CD8-positive, alpha-beta memory T cell (primary cell): ENCODE results near the gene PREX1. TPM values are rescaled to one million over a fixed set of nuclear protein-coding genes. Genes with fewer than 3 reads are reported as not detected.

Experiments used
- CTCF ChIA-PET: fragments of 350-600 bp; sonication (Branson Sonifier 250); formaldehyde crosslinking; loops from one replicate; lab custom pipeline; 2021; ENCODE audit warnings: antibody characterized with exemption; lab: Charles Lee
- POLR2A ChIA-PET: fragments of 350-600 bp; sonication (Branson Sonifier 250); formaldehyde crosslinking; loops from one replicate; lab custom pipeline; 2021; ENCODE audit warnings: antibody characterized with exemption; lab: Charles Lee
- DNase-seq, 5 donors: peaks; one replicate each; pipeline versions ENCODE4 v3.0.0 to v3.0.0-alpha.2; 2020 to 2022; ENCODE audit warnings: mixed read lengths in 1 of 5
- H3K27ac ChIP-seq: one replicate; pipeline ENCODE4 v1.7.0; 2013; ENCODE audit warnings: low read depth, mild to moderate bottlenecking, low read length, moderate library complexity
- H3K27me3 ChIP-seq: 2 replicates; pipeline ENCODE4 v1.7.0; 2013; ENCODE audit warnings: low read length, mild to moderate bottlenecking; ENCODE audit not compliant: insufficient read depth, poor library complexity, severe bottlenecking
- H3K36me3 ChIP-seq: 2 replicates; pipeline ENCODE4 v1.7.0; 2013; ENCODE audit warnings: mild to moderate bottlenecking, low read length, moderate library complexity; ENCODE audit not compliant: insufficient read depth
- H3K4me1 ChIP-seq: 2 replicates; pipeline ENCODE4 v1.7.0; 2013; ENCODE audit warnings: mild to moderate bottlenecking, low read length, moderate library complexity; ENCODE audit not compliant: insufficient read depth
- H3K4me3 ChIP-seq: 2 replicates; pipeline ENCODE4 v1.7.0; 2013; ENCODE audit warnings: mild to moderate bottlenecking, low read length
- H3K9me3 ChIP-seq: 2 replicates; pipeline ENCODE4 v1.7.0; 2013; ENCODE audit warnings: mild to moderate bottlenecking, low read length
- H3K27ac Mint-ChIP-seq, 8 donors: one replicate each; pipeline ENCODE4 v1.8.0; 2020 to 2021; ENCODE audit warnings: mixed read lengths in 8 of 8, mild to moderate bottlenecking in 6 of 8, inconsistent platforms in 3 of 8, moderate library complexity in 3 of 8
- H3K27me3 Mint-ChIP-seq, 2 donors: one replicate each; pipeline ENCODE4 v1.8.0; 2020 to 2021; ENCODE audit warnings: mixed read lengths in 2 of 2, mild to moderate bottlenecking in 1 of 2, moderate library complexity in 1 of 2
- H3K36me3 Mint-ChIP-seq, 3 donors: one replicate each; pipeline ENCODE4 v1.8.0; 2020 to 2021; ENCODE audit warnings: mixed read lengths in 3 of 3, inconsistent platforms in 1 of 3, mild to moderate bottlenecking in 1 of 3
- H3K4me1 Mint-ChIP-seq, 3 donors: one replicate each; pipeline ENCODE4 v1.8.0; 2020 to 2021; ENCODE audit warnings: mixed read lengths in 3 of 3, inconsistent platforms in 1 of 3, mild to moderate bottlenecking in 1 of 3
- H3K4me3 Mint-ChIP-seq, 7 donors: one replicate each; pipeline ENCODE4 v1.8.0; 2020 to 2021; ENCODE audit warnings: mixed read lengths in 7 of 7, mild to moderate bottlenecking in 6 of 7, moderate library complexity in 4 of 7, inconsistent platforms in 2 of 7
- H3K9me3 Mint-ChIP-seq, 5 donors: one replicate each; pipeline ENCODE4 v1.8.0; 2020 to 2022; ENCODE audit warnings: mixed read lengths in 5 of 5, mild to moderate bottlenecking in 3 of 5, moderate library complexity in 2 of 5, inconsistent platforms in 1 of 5
- polyA plus RNA-seq: library from polyadenylated mRNA; unstranded; fragments of 300-500 nt; fragmentation: Illumina TruSeq; gene quantifications from one replicate; pipeline ENCODE4 v1.2.3, GENCODE V29; 2021
- total RNA-seq, 2 experiments: library from RNA; stranded (reverse); gene quantifications; one replicate each; pipeline ENCODE4 v1.2.3, GENCODE V29; 2021

The PREX1 gene
- total and polyA plus RNA-seq, 3 experiments from 2014 or later, result 89.5 to 90.5 (median 90.0) TPM

- POLR2A ChIA-PET, result no interaction called here
- H3K27me3 Mint-ChIP-seq, result no peaks in the 10 kb centered on the region
These were observed 179.9 kb downstream of the PREX1 start for GRCh38 chr20:48647858-48648257.

GRCh38 chr20:48645666-48646065, 182.1 kb downstream of the PREX1 start:
- Mint-ChIP-seq H3K4me1 (peaks cover 0 to 5% (median 2%) of the 10 kb centered on the region in 3 donors), H3K4me3 (peak overlapping the region in 1 of 7 donors; percentile 66), H3K9me3 (no peaks in the 10 kb centered on the region), H3K27me3 (no peaks in the 10 kb centered on the region), H3K27ac (peak overlapping the region in 2 of 8 donors; percentile 57 to 72), H3K36me3 (peaks cover 8 to 90% (median 10%) of the 10 kb centered on the region in 3 donors)
- Histone ChIP-seq H3K27ac (no peak overlapping the region), H3K36me3 (peaks cover 30% of the 10 kb centered on the region), H3K9me3 (no peaks in the 10 kb centered on the region), H3K4me1 (no peaks in the 10 kb centered on the region), H3K27me3 (no peaks in the 10 kb centered on the region), H3K4me3 (no peak overlapping the region)
- POLR2A ChIA-PET, result no interaction called here
- no peak for DNase-seq
- CTCF ChIA-PET, result no interaction called here

More at GRCh38 chr20:48647858-48648257, 179.9 kb downstream of the PREX1 start:
- peak overlapping the region in 3 of 8 donors; percentile 38 to 94 (median 66) for H3K27ac Mint-ChIP-seq
- no peak overlapping the region for H3K4me3 ChIP-seq
- peaks cover 40% of the 10 kb centered on the region for H3K36me3 ChIP-seq
- peak overlapping the region in 1 of 7 donors; percentile 27 for H3K4me3 Mint-ChIP-seq
- no peak for DNase-seq
- H3K4me1 Mint-ChIP-seq, result peaks cover 0 to 5% (median 2%) of the 10 kb centered on the region in 3 donors
- no peaks in the 10 kb centered on the region for H3K9me3 ChIP-seq
- CTCF ChIA-PET, result no interaction called here
- peaks cover 8 to 92% (median 14%) of the 10 kb centered on the region in 3 donors for H3K36me3 Mint-ChIP-seq
- no peak overlapping the region for H3K27ac ChIP-seq
- no peaks in the 10 kb centered on the region for H3K27me3 ChIP-seq
- no peaks in the 10 kb centered on the region for H3K4me1 ChIP-seq
- no peaks in the 10 kb centered on the region for H3K9me3 Mint-ChIP-seq

- no peak for DNase-seq
- no peaks in the 10 kb centered on the region for H3K27me3 ChIP-seq
- H3K9me3 ChIP-seq, result no peaks in the 10 kb centered on the region
- POLR2A ChIA-PET, result no interaction called here
- H3K4me3 ChIP-seq, result no peak overlapping the region
- Mint-ChIP-seq H3K9me3 (no peaks in the 10 kb centered on the region), H3K4me1 (peaks cover 3 to 5% (median 5%) of the 10 kb centered on the region in 3 donors), H3K27me3 (peaks cover 0 to 4% of the 10 kb centered on the region in 2 donors), H3K4me3 (no peak overlapping the region), H3K27ac (peak overlapping the region in 2 of 8 donors; percentile 17 to 63), H3K36me3 (peaks cover 13 to 91% (median 18%) of the 10 kb centered on the region in 3 donors)
- no peaks in the 10 kb centered on the region for H3K4me1 ChIP-seq
- H3K27ac ChIP-seq, result no peak overlapping the region
- CTCF ChIA-PET, result interaction anchor here (1.3 kb wide), 1 partner anchor 261 kb away, joined by 3 read pairs; no protein-coding TSS in a partner anchor
- H3K36me3 ChIP-seq, result peaks cover 29% of the 10 kb centered on the region
These were observed 183.4 kb downstream of the PREX1 start for GRCh38 chr20:48644286-48644828.

GRCh38 chr20:48642105-48642880, 185.5 kb downstream of the PREX1 start:
- no peak for DNase-seq
- no peaks in the 10 kb centered on the region for H3K4me1 ChIP-seq
- Mint-ChIP-seq H3K4me3 (no peak overlapping the region), H3K4me1 (peaks cover 3 to 5% (median 4%) of the 10 kb centered on the region in 3 donors), H3K27ac (peak overlapping the region in 2 of 8 donors; percentile 36 to 64), H3K27me3 (peaks cover 0 to 7% of the 10 kb centered on the region in 2 donors), H3K9me3 (no peaks in the 10 kb centered on the region), H3K36me3 (peaks cover 9 to 87% (median 24%) of the 10 kb centered on the region in 3 donors)
- no peak overlapping the region for H3K4me3 ChIP-seq
- H3K27ac ChIP-seq, result no peak overlapping the region
- no peaks in the 10 kb centered on the region for H3K27me3 ChIP-seq
- ChIA-PET POLR2A (interaction anchor here (0.7 kb wide), 1 partner anchor 373 kb away, joined by 3 read pairs; no protein-coding TSS in a partner anchor), CTCF (interaction anchor here (0.7 to 1.8 kb wide), 5 partner anchors 15 to 263 kb away, joined by 3 to 5 read pairs (median 3); no protein-coding TSS in a partner anchor)
- peaks cover 47% of the 10 kb centered on the region for H3K36me3 ChIP-seq
- no peaks in the 10 kb centered on the region for H3K9me3 ChIP-seq

- DNase-seq, result no peak
- Mint-ChIP-seq H3K36me3 (peaks cover 9 to 85% (median 24%) of the 10 kb centered on the region in 3 donors), H3K9me3 (no peaks in the 10 kb centered on the region), H3K27ac (peak overlapping the region in 2 of 8 donors; percentile 17 to 57), H3K4me1 (peaks cover 3 to 5% (median 4%) of the 10 kb centered on the region in 3 donors), H3K27me3 (peaks cover 0 to 9% of the 10 kb centered on the region in 2 donors), H3K4me3 (no peak overlapping the region)
- Histone ChIP-seq H3K9me3 (no peaks in the 10 kb centered on the region), H3K27ac (no peak overlapping the region), H3K36me3 (peaks cover 44% of the 10 kb centered on the region), H3K27me3 (no peaks in the 10 kb centered on the region), H3K4me1 (no peaks in the 10 kb centered on the region), H3K4me3 (no peak overlapping the region)
- ChIA-PET POLR2A (interaction anchor here (0.6 kb wide), 1 partner anchor 17 kb away, joined by 4 read pairs; no protein-coding TSS in a partner anchor), CTCF (interaction anchor here (1.1 kb wide), 1 partner anchor 17 kb away, joined by 3 read pairs; no protein-coding TSS in a partner anchor)
These were observed 186.9 kb downstream of the PREX1 start for GRCh38 chr20:48640871-48641270.

GRCh38 chr20:48639899-48640298, 187.9 kb downstream of the PREX1 start:
- Histone ChIP-seq H3K4me3 (no peak overlapping the region), H3K27ac (no peak overlapping the region), H3K36me3 (peaks cover 41% of the 10 kb centered on the region), H3K9me3 (no peaks in the 10 kb centered on the region), H3K27me3 (no peaks in the 10 kb centered on the region), H3K4me1 (no peaks in the 10 kb centered on the region)
- Mint-ChIP-seq H3K27me3 (peaks cover 0 to 13% of the 10 kb centered on the region in 2 donors), H3K4me3 (no peak overlapping the region), H3K36me3 (peaks cover 11 to 85% (median 19%) of the 10 kb centered on the region in 3 donors), H3K9me3 (no peaks in the 10 kb centered on the region), H3K27ac (peak overlapping the region in 7 of 8 donors; percentile 33 to 75 (median 54)), H3K4me1 (peaks cover 3 to 9% (median 4%) of the 10 kb centered on the region in 3 donors)
- POLR2A ChIA-PET, result no interaction called here
- CTCF ChIA-PET, result interaction anchor here (1.1 to 1.7 kb wide), 2 partner anchors 18 to 19 kb away, joined by 3 to 6 read pairs; no protein-coding TSS in a partner anchor
- no peak for DNase-seq

GRCh38 chr20:48638546-48638945, 189.3 kb downstream of the PREX1 start:
- POLR2A ChIA-PET, result no interaction called here
- no peaks in the 10 kb centered on the region for H3K4me1 ChIP-seq
- H3K4me3 ChIP-seq, result no peak overlapping the region
- Mint-ChIP-seq H3K4me3 (no peak overlapping the region), H3K27ac (peak overlapping the region in 6 of 8 donors; percentile 23 to 61 (median 50)), H3K9me3 (no peaks in the 10 kb centered on the region), H3K36me3 (peaks cover 15 to 85% (median 23%) of the 10 kb centered on the region in 3 donors), H3K4me1 (peaks cover 3 to 12% (median 4%) of the 10 kb centered on the region in 3 donors), H3K27me3 (peaks cover 0 to 14% of the 10 kb centered on the region in 2 donors)
- H3K27ac ChIP-seq, result no peak overlapping the region
- no peak for DNase-seq
- peaks cover 51% of the 10 kb centered on the region for H3K36me3 ChIP-seq
- H3K27me3 ChIP-seq, result no peaks in the 10 kb centered on the region
- CTCF ChIA-PET, result interaction anchor here (1.7 kb wide), 1 partner anchor 17 kb away, joined by 6 read pairs; no protein-coding TSS in a partner anchor
- no peaks in the 10 kb centered on the region for H3K9me3 ChIP-seq
